ENCODE data around the gene IMMP2L. TPM values are rescaled to one million over a fixed set of nuclear protein-coding genes. Genes with fewer than 3 reads are reported as not detected.

Gene IMMP2L
- total RNA-seq, 6 experiments from 2014 or later, result 14.2 to 25.3 (median 19.7) TPM

- ATAC-seq (no peak), DNase-seq (no peak)
- H3K4me1 ChIP-seq, result no peaks in the 10 kb centered on the region
- no peaks in the 10 kb centered on the region for H3K9me3 ChIP-seq
- H3K4me3 ChIP-seq, result no peak overlapping the region
- 73% methylated on average over 1 of the region's 1 CpG for WGBS (ENCODE audit: insufficient coverage, low coverage, low lambda C conversion rate, missing lambda C conversion rate)
- H3K27ac ChIP-seq, result no peak overlapping the region
- no peaks in the 10 kb centered on the region for H3K27me3 ChIP-seq
- no peaks in the 10 kb centered on the region for H3K36me3 ChIP-seq
- no peak for TF ChIP-seq POLR2A (IDR thresholded peaks at IDR 0.05)
- TF ChIP-seq CTCF (IDR thresholded peaks at IDR 0.05), result no peak
- intact Hi-C loops (cut with DNase I), result no loop called here
Measured at GRCh38 chr7:111164442-111164841, 397.9 kb downstream of the IMMP2L start.

GRCh38 chr7:111162692-111163091 lies 399.6 kb downstream of the IMMP2L start:
- no peaks in the 10 kb centered on the region for H3K4me1 ChIP-seq
- 96% methylated on average over 3 of the region's 3 CpGs for WGBS (ENCODE audit: insufficient coverage, low coverage, low lambda C conversion rate, missing lambda C conversion rate)
- DNase-seq (no peak), ATAC-seq (no peak)
- H3K27ac ChIP-seq, result no peak overlapping the region
- intact Hi-C loops (cut with DNase I), result no loop called here
- H3K27me3 ChIP-seq, result no peaks in the 10 kb centered on the region
- H3K36me3 ChIP-seq, result no peaks in the 10 kb centered on the region
- H3K9me3 ChIP-seq, result no peaks in the 10 kb centered on the region
- no peak for TF ChIP-seq CTCF (IDR thresholded peaks at IDR 0.05)
- no peak for TF ChIP-seq POLR2A (IDR thresholded peaks at IDR 0.05)
- H3K4me3 ChIP-seq, result no peak overlapping the region

GRCh38 chr7:111160297-111160696 lies 402.0 kb downstream of the IMMP2L start:
- TF ChIP-seq POLR2A (IDR thresholded peaks at IDR 0.05) (no peak), CTCF (IDR thresholded peaks at IDR 0.05) (no peak)
- intact Hi-C loops (cut with DNase I), result no loop called here
- DNase-seq (no peak), ATAC-seq (no peak)
- H3K9me3 ChIP-seq, result no peaks in the 10 kb centered on the region
- no peaks in the 10 kb centered on the region for H3K4me1 ChIP-seq
- H3K27me3 ChIP-seq, result no peaks in the 10 kb centered on the region
- no peak overlapping the region for H3K27ac ChIP-seq
- no peaks in the 10 kb centered on the region for H3K36me3 ChIP-seq
- no peak overlapping the region for H3K4me3 ChIP-seq

GRCh38 chr7:111159426-111159825 lies 402.9 kb downstream of the IMMP2L start:
- DNase-seq (no peak), ATAC-seq (no peak)
- no peaks in the 10 kb centered on the region for H3K4me1 ChIP-seq
- H3K9me3 ChIP-seq, result no peaks in the 10 kb centered on the region
- no peak overlapping the region for H3K4me3 ChIP-seq
- TF ChIP-seq CTCF (IDR thresholded peaks at IDR 0.05), result no peak
- no peak for TF ChIP-seq POLR2A (IDR thresholded peaks at IDR 0.05)
- no peak overlapping the region for H3K27ac ChIP-seq
- intact Hi-C loops (cut with DNase I), result no loop called here
- no peaks in the 10 kb centered on the region for H3K36me3 ChIP-seq
- no peaks in the 10 kb centered on the region for H3K27me3 ChIP-seq

GRCh38 chr7:111150709-111151108 lies 411.6 kb downstream of the IMMP2L start:
- WGBS (ENCODE audit: insufficient coverage, low coverage, low lambda C conversion rate, missing lambda C conversion rate), result 92% methylated on average over 1 of the region's 1 CpG
- Histone ChIP-seq H3K4me3 (no peak overlapping the region), H3K9me3 (no peaks in the 10 kb centered on the region), H3K4me1 (no peaks in the 10 kb centered on the region), H3K27me3 (no peaks in the 10 kb centered on the region), H3K36me3 (no peaks in the 10 kb centered on the region), H3K27ac (no peak overlapping the region)
- intact Hi-C loops (cut with DNase I), result loop anchor here in 1 of 2 donors (5.0 kb wide), 1 partner anchor 332 kb away; no protein-coding TSS in a partner anchor
- no peak for TF ChIP-seq CTCF (IDR thresholded peaks at IDR 0.05)
- TF ChIP-seq POLR2A (IDR thresholded peaks at IDR 0.05), result no peak
- DNase-seq (no peak), ATAC-seq (peak in 1 of 4 donors; percentile 39)

Data from right lobe of liver (tissue), 6 donors.